Measurements from ENCODE around the gene SHD. TPM values are rescaled to one million over a fixed set of nuclear protein-coding genes. Genes with fewer than 3 reads are reported as not detected.
"Not testable (repeated sequence)": the region's sequence is repeated elsewhere in the genome, so short reads cannot be mapped to it uniquely, and the experiment has no call there.

SHD gene
- total and polyA plus RNA-seq, 2 of the 4 experiments (the other 2 are of a cell fraction) = not detected

DNA sequence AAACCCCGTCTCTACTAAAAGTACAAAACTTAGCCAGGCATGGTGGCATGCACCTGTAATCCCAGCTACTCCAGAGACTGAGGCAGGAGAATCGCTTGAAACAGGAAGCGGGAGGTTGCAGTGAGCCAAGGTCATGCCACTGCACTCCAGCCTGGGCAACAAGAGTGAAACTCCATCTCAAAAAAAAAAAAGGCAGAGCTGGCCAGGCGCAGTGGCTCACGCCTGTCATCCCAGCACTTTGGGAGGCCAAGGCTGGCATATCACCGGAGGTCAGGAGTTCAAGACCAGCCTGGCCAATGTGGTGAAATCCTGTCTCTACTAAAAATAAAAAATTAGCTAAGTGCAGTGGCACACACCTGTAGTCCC is 4.8 kb upstream of the SHD start:
- ATAC-seq (ENCODE audit: low read depth); H2BK15ac ChIP-seq (ENCODE audit: low read depth, low read length); intact Hi-C loops (cut with micrococcal nuclease); H2BK20ac ChIP-seq (ENCODE audit: low read depth, low read length); H3K18ac ChIP-seq (ENCODE audit: low read depth, low read length); dilution Hi-C loops (cut with HindIII; ENCODE audit: low sequenced_read_pairs, unreplicated experiment); BruUV-seq (replicated peaks); H3K4me3 ChIP-seq (ENCODE audit: insufficient read depth, low read depth, low read length); H3K9ac ChIP-seq (ENCODE audit: low read depth, low read length); H2BK120ac ChIP-seq (ENCODE audit: low read depth, low read length); in situ Hi-C loops (cut with MboI; ENCODE audit: low sequenced_read_pairs); H3K14ac ChIP-seq (replicated peaks; ENCODE audit: low read depth, low read length); H3K4me1 ChIP-seq (ENCODE audit: control insufficient read depth, insufficient read depth, low read length); H3K9me1 ChIP-seq (ENCODE audit: insufficient read depth, low read length); H3K36me3 ChIP-seq (ENCODE audit: control insufficient read depth, insufficient read depth, low read length); H3K4me2 ChIP-seq (ENCODE audit: low read depth, low read length); H3K4ac ChIP-seq (ENCODE audit: low read depth, low read length); H3K56ac ChIP-seq (ENCODE audit: extremely low read depth, insufficient read depth, low read length); H4K5ac ChIP-seq (ENCODE audit: low read depth, low read length); H3K23ac ChIP-seq (ENCODE audit: low read depth, low read length); H2BK5ac ChIP-seq (ENCODE audit: low read depth, low read length, poor library complexity, severe bottlenecking); H4K8ac ChIP-seq (ENCODE audit: low read depth in 2 of 2, low read length in 2 of 2); CTCF ChIA-PET; H3K79me1 ChIP-seq (ENCODE audit: low read depth in 1 of 2, low read length in 2 of 2); H4K91ac ChIP-seq (ENCODE audit: insufficient read depth, low read depth, low read length); H2AK9ac ChIP-seq (replicated peaks; ENCODE audit: low read depth, low read length, poor library complexity); H4K20me1 ChIP-seq (ENCODE audit: insufficient read depth, low read length); H3K27ac ChIP-seq (ENCODE audit: insufficient read depth, low read length); H2AK5ac ChIP-seq (ENCODE audit: low read depth, low read length); DNase-seq; H3K9me3 ChIP-seq (ENCODE audit: control insufficient read depth, insufficient read depth, low read length); H2AFZ ChIP-seq (replicated peaks; ENCODE audit: low read length, poor library complexity): not testable (repeated sequence)
- WGBS, 2 experiments (ENCODE audit: extremely low coverage in 2 of 2, insufficient read length in 1 of 2) = no CpG with 5 or more reads among the region's 6 CpGs
- peaks cover 16% of the 10 kb centered on the region for H3K27me3 ChIP-seq (ENCODE audit: control insufficient read depth, insufficient read depth, low read length)
- POLR2A ChIA-PET (ENCODE audit: unreplicated experiment) = interaction anchor here (0.7 kb wide), 1 partner anchor 30 kb away, joined by 4 read pairs; the partner anchor contains the start of gene FSD1
